ENCODE results near the gene C1GALT1.

- TF ChIP-seq CTCF (IDR thresholded peaks at IDR 0.05) (no peak), POLR2A (IDR thresholded peaks at IDR 0.05) (no peak)
Observed at GRCh38 chr7:7220821-7221220, 38.5 kb downstream of the C1GALT1 start.

Data from vagina (tissue), 2 donors.